Right cardiac atrium (tissue), 5 donors: Measurements from ENCODE around the gene ABL2. TPM values are rescaled to one million over a fixed set of nuclear protein-coding genes. Genes with fewer than 3 reads are reported as not detected.
"Not testable (repeated sequence)": the region's sequence is repeated elsewhere in the genome, so short reads cannot be mapped to it uniquely, and the experiment has no call there.

ENCODE experiments used
- ATAC-seq, 2 donors: fragments of 200-7000 bp; cut with Tn5 transposase; one replicate each; pipeline versions ENCODE4 v1.8.0 to v1.9.1; 2020; ENCODE audit warnings: moderate library complexity in 2 of 2, mild to moderate bottlenecking in 1 of 2
- DNase-seq, 3 donors: peaks; one replicate each; pipeline ENCODE4 v3.0.0-alpha.2; 2020
- H3K27ac ChIP-seq: one replicate; pipeline ENCODE4 v1.5.1; 2013; ENCODE audit warnings: mild to moderate bottlenecking, low read length, control low read depth, moderate library complexity
- H3K27me3 ChIP-seq: one replicate; pipeline ENCODE4 v1.6.1; 2013; ENCODE audit not compliant: control insufficient read depth, insufficient read depth
- H3K4me1 ChIP-seq: one replicate; pipeline ENCODE4 v1.6.1; 2013; ENCODE audit warnings: low read length; ENCODE audit not compliant: control insufficient read depth, insufficient read depth
- H3K4me3 ChIP-seq: one replicate; pipeline ENCODE4 v1.5.1; 2013; ENCODE audit warnings: low read length, control low read depth
- H3K9me3 ChIP-seq: one replicate; pipeline ENCODE4 v1.6.1; 2013; ENCODE audit warnings: low read length; ENCODE audit not compliant: control insufficient read depth
- WGBS: extraction: QIAGEN DNeasy Blood & Tissue Kit; methylation state at CpG from one replicate; pipeline ENCODE4 v1.1.7; 2013; 5-methylcytosine and 5-hydroxymethylcytosine counted together
- intact Hi-C, 4 donors: fragments of 100-400 bp; cut with DNase I; formaldehyde crosslinking; loops; one replicate each; pipeline versions ENCODE4 v1.11.0 to v1.14.0; 2022 to 2023
- polyA plus RNA-seq: library from polyadenylated mRNA; stranded (reverse); fragments of 200-250 nt; gene quantifications from one replicate; pipeline ENCODE4 v1.2.3, GENCODE V29; 2013
- total RNA-seq, 4 donors: library from RNA; stranded (reverse); fragmentation: NEBNext Ultra II Directional; extraction: Animal tissue kit (Norgen Biotek cat#: 25700); gene quantifications; one replicate each; pipeline ENCODE4 v1.2.1, GENCODE V29; 2021
- donor health status: healthy with polysubstance abuse.
- donor health status: DM: no; HTN: yes; CAD: no.
- donor health status: DM: no; HTN: no; CAD: no.
- donor health status: DM: no; HTN: yes; CAD: no; lungs with severe emphysema.
- donor health status: DM: yes; HTN: yes; CAD: no.

The ABL2 gene
- total and polyA plus RNA-seq, 5 donors = 3.2 to 18.4 (median 10.5) TPM

DNA sequence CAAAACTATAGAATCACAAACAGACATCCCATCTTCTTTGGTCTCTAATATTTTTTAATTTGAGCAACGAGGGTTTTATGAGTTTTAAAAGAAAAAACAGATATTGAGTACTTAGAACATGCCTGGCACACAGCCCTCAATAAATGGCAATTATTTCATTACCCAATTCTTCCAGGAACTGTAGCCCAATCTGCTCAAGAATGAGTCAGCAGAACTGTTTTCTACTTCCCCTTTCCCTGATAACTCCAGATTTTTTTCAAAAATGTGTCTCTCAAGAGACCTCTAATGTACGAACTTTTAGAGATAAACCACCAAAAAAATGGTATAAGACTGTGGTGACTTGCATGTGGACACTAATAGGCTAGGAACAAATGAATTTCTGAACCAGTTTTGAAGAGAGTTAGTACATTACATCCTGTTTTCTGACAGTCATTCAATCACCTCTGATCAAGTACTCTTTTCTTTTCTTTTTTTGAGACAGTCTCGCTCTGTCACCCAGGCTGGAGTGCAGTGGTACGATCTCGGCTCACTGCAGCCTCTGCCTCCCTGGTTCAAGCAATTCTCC, 11.5 kb downstream of the ABL2 start:
- Histone ChIP-seq H3K9me3 (no peaks in the 10 kb centered on the region), H3K4me1 (no peaks in the 10 kb centered on the region), H3K27ac (no peak overlapping the region), H3K27me3 (no peaks in the 10 kb centered on the region), H3K4me3 (no peak overlapping the region)
- 62% methylated on average over 5 of the region's 5 CpGs for WGBS
- ATAC-seq (peak; percentile 84 to 86), DNase-seq (no peak)
- intact Hi-C loops = no loop called here

- ATAC-seq, DNase-seq, H3K4me3 ChIP-seq, intact Hi-C loops, H3K4me1 ChIP-seq, H3K9me3 ChIP-seq, H3K27ac ChIP-seq, H3K27me3 ChIP-seq: not testable (repeated sequence)
- WGBS = 97% methylated on average over 3 of the region's 3 CpGs
Observed at GRCh38 chr1:179213317-179213716, 16.2 kb downstream of the ABL2 start.

DNA sequence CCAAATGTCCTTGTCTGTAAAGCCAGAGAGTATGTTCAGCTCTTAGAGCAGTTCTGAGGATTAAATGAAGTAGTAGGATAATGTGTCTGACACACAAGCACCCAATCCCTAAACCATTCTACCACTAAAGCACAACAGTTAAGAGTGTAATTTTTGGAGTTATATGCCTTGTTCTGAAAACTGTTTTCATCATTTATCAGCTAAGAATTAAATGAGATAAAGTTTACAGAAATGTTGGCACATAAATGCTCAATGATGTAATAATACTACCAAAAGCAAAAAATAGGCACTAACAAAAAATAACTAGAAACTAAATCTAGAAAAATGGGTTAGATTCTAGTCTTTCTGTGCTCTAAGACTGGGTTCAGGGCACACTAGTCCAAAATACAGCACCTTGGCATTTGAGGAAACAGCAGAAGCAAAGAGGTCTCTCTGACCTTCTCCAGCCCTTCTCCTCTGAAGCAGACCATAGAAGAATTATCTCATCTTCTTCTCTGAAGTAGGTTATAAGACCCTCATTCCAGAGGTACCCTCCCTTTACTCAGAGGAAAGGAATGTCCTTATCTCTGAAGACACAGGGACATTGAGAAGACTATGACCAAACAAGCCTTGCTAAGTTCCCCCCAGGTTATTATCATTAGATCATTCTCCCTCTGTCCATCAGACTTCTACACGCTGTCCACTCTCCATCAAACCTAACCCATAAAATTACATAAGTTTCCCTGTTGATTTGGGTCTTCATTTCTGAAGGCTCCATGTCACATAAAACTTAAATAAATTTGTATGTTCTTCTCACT, 20.6 kb downstream of the ABL2 start:
- WGBS = 92% methylated on average over 1 of the region's 1 CpG

GRCh38 chr1:179206812-179207211, 22.7 kb downstream of the ABL2 start:
- DNase-seq (no peak), ATAC-seq (peak; percentile 72 to 75)
- Histone ChIP-seq H3K4me3 (no peak overlapping the region), H3K4me1 (peaks cover 3% of the 10 kb centered on the region), H3K27me3 (no peaks in the 10 kb centered on the region), H3K9me3 (no peaks in the 10 kb centered on the region), H3K27ac (peak overlapping the region; percentile 27)
- intact Hi-C loops = no loop called here
- WGBS = 69% methylated on average over 3 of the region's 3 CpGs

More for the DNA sequence above, 20.6 kb downstream of the ABL2 start:
- Histone ChIP-seq H3K9me3 (no peaks in the 10 kb centered on the region), H3K4me3 (no peak overlapping the region), H3K4me1 (peaks cover 3% of the 10 kb centered on the region), H3K27me3 (no peaks in the 10 kb centered on the region), H3K27ac (no peak overlapping the region)
- peak in 1 of 2 donors; percentile 36 for ATAC-seq
- no peak for DNase-seq
- intact Hi-C loops = no loop called here

- ATAC-seq = no peak
- H3K27ac ChIP-seq = no peak overlapping the region
- intact Hi-C loops = no loop called here
- H3K4me3 ChIP-seq = no peak overlapping the region
- WGBS = 86% methylated on average over 4 of the region's 4 CpGs
- no peaks in the 10 kb centered on the region for H3K9me3 ChIP-seq
- H3K27me3 ChIP-seq = no peaks in the 10 kb centered on the region
- no peak for DNase-seq
- peaks cover 4% of the 10 kb centered on the region for H3K4me1 ChIP-seq
Observed at GRCh38 chr1:179205284-179205683, 24.2 kb downstream of the ABL2 start.

GRCh38 chr1:179202161-179202560, 27.3 kb downstream of the ABL2 start:
- ATAC-seq = no peak
- no peak for DNase-seq
- WGBS = 80% methylated on average over 1 of the region's 1 CpG
- no peak overlapping the region for H3K27ac ChIP-seq
- H3K4me3 ChIP-seq = no peak overlapping the region
- intact Hi-C loops = no loop called here
- H3K9me3 ChIP-seq = no peaks in the 10 kb centered on the region
- no peaks in the 10 kb centered on the region for H3K27me3 ChIP-seq
- peaks cover 3% of the 10 kb centered on the region for H3K4me1 ChIP-seq

DNA sequence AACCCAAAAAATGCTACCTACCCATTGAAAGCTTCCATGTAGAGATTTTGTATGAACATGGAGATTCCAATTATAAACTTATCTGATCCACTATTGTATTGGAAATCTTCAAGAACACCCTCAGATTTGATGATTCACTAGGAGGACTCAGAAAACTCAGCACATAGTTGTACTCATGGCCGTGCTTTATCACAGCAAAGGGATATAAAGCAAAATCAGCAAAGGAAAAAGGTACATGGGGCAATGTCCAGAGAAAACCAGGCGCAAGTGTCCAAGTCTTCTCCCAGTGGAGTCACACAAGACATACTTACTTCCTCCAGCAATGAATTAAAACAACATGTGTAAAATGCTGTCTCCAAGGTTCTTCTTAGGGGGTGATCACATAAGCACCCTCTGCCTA, 28.9 kb downstream of the ABL2 start:
- Histone ChIP-seq H3K4me3 (no peak overlapping the region), H3K27ac (no peak overlapping the region), H3K9me3 (no peaks in the 10 kb centered on the region), H3K27me3 (no peaks in the 10 kb centered on the region), H3K4me1 (peaks cover 1% of the 10 kb centered on the region)
- 95% methylated on average over 2 of the region's 2 CpGs for WGBS
- ATAC-seq (no peak), DNase-seq (no peak)
- intact Hi-C loops = no loop called here

- Histone ChIP-seq H3K4me3 (no peak overlapping the region), H3K27me3 (no peaks in the 10 kb centered on the region), H3K4me1 (peaks cover 1% of the 10 kb centered on the region), H3K27ac (no peak overlapping the region), H3K9me3 (no peaks in the 10 kb centered on the region)
- ATAC-seq (peak in 1 of 2 donors; percentile 56), DNase-seq (no peak)
- intact Hi-C loops = loop anchor here in 3 of 4 donors (10.0 kb wide), 2 partner anchors 73 to 113 kb away; partner anchors contain the start of gene TOR3A (in 1 of the 3)
- 76% methylated on average over 14 of the region's 14 CpGs for WGBS
Observed at GRCh38 chr1:179197690-179198297, 31.7 kb downstream of the ABL2 start.

GRCh38 chr1:179195857-179196256, 33.6 kb downstream of the ABL2 start:
- intact Hi-C loops = loop anchor here in 3 of 4 donors (10.0 kb wide), 2 partner anchors 71 to 111 kb away; partner anchors contain the start of gene TOR3A (in 1 of the 3)
- H3K9me3 ChIP-seq, H3K4me3 ChIP-seq, H3K27me3 ChIP-seq, H3K4me1 ChIP-seq, ATAC-seq, DNase-seq, H3K27ac ChIP-seq: not testable (repeated sequence)
- WGBS = 83% methylated on average over 5 of the region's 5 CpGs

DNA sequence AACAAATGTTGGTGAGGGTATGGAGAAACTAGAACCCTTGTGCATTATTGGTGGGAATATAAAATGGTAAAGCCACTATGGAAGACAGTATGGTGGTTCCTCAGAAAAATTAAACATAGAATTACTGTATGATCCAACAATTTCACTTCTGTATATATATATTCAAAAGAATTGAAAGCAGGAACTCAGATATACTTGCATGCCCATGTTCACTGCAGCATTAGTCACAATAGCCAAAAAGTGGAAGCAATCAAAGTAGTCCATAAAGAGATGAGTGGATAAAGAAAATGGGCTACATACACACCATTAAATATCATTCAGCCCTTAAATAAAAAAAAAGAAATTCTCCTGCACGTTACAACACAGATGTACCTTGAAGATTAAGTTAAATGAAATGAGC, 34.1 kb downstream of the ABL2 start:
- no peaks in the 10 kb centered on the region for H3K4me1 ChIP-seq
- no peak overlapping the region for H3K4me3 ChIP-seq
- intact Hi-C loops = loop anchor here in 3 of 4 donors (10.0 kb wide), 2 partner anchors 71 to 111 kb away; partner anchors contain the start of gene TOR3A (in 1 of the 3)
- ATAC-seq = no peak
- DNase-seq = no peak
- WGBS = 89% methylated on average over 1 of the region's 1 CpG
- no peaks in the 10 kb centered on the region for H3K9me3 ChIP-seq
- no peaks in the 10 kb centered on the region for H3K27me3 ChIP-seq
- no peak overlapping the region for H3K27ac ChIP-seq

- ATAC-seq (no peak), DNase-seq (no peak)
- H3K4me3 ChIP-seq = no peak overlapping the region
- H3K9me3 ChIP-seq = no peaks in the 10 kb centered on the region
- intact Hi-C loops = loop anchor here in 3 of 4 donors (5.0 to 10.0 kb wide), 3 partner anchors 69 to 109 kb away; partner anchors contain the start of gene TOR3A (in 1 of the 3)
- H3K27ac ChIP-seq = no peak overlapping the region
- 65% methylated on average over 2 of the region's 2 CpGs for WGBS
- H3K4me1 ChIP-seq = no peaks in the 10 kb centered on the region
- H3K27me3 ChIP-seq = no peaks in the 10 kb centered on the region
Observed at GRCh38 chr1:179194068-179194537, 35.4 kb downstream of the ABL2 start.
